Activated CD8-positive, alpha-beta memory T cell treated with anti-CD3 and anti-CD28 coated beads, Interleukin-2, amount 50 U/mL, for 1 hour (primary cell): ENCODE measurements around the gene NFKBIA.
"Not testable (repeated sequence)": the region's sequence is repeated elsewhere in the genome, so short reads cannot be mapped to it uniquely, and the experiment has no call there.

Experiments used
- DNase-seq: peaks from one replicate; pipeline ENCODE4 v3.0.0-alpha.2; 2020; ENCODE audit errors: extremely low read depth

The NFKBIA gene

DNA sequence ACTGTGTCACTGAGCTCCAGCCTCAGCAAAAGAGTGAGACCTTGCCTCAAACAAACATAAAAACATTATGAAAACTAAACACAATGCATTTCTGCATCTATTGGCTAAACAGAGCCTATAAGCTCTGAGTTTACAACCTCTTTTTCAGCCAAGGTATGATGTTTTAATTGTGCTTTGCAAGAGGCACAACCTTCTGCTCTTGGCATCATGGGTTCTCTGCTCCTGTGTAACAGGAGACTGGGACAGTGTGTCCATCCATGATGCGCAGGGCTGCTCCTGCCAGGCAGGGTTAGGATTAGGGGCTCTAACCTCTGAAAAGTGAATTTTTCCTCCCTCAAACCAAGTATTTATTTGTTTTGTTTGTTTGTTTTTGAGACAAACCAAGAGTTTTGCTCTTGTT is 5.0 kb upstream of the NFKBIA start:
- DNase-seq = no peak

GRCh38 chr14:35408026-35408425 is 3.5 kb upstream of the NFKBIA start:
- no peak for DNase-seq

DNA sequence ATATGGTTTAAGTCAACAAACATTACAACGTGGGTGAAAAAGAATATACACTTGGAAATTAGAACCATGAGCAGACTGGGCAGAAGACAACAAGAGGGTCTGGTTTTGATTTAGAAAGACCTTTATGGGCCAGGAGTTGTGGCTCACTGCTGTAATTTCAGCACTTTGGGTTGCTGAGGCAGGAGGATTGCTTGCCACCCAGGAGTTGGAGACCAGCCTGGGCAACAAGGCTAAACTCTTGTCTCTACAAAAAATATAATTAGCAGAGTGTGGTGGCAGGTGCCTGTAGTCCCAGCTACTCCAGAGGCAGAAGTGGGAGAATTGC is 2.7 kb upstream of the NFKBIA start:
- DNase-seq = no peak

DNA sequence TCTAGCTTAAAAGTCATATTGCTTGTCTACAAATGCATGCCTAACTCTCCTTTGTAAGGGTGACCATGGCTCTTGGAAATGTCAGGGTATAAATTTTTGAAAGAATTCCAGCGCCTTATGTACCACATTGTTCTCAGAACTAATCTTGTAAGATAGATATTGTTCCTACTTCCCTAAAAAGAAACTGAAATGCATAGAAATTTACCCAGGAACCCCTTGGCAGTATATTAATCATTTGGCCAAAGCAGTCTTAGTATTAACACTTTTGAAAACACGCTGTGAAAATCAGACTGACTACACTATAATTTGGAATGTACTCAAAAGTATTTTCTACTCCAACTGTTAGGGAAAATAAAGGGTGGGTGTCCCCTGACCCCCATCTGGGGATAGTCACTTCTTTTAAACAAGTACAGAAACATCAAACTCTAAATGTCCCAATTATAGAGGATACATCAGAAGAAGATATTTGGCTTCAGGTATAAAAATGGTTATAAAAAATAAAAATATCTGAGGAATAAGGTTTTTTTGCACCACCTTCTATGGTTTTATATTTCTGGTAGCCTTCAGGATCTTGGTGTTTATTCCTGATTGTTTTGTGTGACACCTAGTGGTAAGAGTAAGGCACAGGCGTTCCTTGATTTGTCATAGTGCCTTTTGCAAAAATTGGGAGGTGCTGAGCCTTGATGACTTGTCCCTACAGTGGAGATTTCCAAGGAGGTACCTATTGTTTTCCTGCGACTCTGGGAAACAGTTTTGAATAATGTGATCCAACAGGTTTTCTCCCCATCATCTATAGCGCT is 2.2 kb upstream of the NFKBIA start:
- no peak for DNase-seq

GRCh38 chr14:35406090-35406489 is 1.5 kb upstream of the NFKBIA start:
- no peak for DNase-seq

GRCh38 chr14:35405304-35405996 is 901 bp upstream of the NFKBIA start:
- no peak for DNase-seq

GRCh38 chr14:35403603-35404448 is 723 bp downstream of the NFKBIA start:
- peak; percentile 86 for DNase-seq

DNA sequence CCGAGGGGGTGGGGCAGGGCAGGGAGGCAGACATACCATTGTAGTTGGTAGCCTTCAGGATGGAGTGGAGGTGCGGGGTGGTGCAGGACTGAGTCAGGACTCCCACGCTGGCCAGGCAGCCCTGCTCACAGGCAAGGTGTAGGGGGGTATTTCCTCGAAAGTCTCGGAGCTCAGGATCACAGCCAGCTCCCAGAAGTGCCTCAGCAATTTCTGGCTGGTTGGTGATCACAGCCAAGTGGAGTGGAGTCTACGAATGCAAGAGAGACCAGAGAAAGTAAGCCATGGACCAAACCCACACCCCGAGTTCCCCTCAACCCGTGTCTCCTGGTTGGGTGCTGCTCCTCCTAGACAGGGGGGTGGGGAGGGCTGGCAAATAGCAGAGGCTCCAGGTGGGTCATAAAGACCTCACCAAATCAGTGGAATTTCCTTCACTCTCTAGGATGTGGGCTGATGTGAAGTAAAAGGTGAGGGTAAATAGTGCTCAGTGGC is 1.4 kb downstream of the NFKBIA start:
- DNase-seq = no peak

DNA sequence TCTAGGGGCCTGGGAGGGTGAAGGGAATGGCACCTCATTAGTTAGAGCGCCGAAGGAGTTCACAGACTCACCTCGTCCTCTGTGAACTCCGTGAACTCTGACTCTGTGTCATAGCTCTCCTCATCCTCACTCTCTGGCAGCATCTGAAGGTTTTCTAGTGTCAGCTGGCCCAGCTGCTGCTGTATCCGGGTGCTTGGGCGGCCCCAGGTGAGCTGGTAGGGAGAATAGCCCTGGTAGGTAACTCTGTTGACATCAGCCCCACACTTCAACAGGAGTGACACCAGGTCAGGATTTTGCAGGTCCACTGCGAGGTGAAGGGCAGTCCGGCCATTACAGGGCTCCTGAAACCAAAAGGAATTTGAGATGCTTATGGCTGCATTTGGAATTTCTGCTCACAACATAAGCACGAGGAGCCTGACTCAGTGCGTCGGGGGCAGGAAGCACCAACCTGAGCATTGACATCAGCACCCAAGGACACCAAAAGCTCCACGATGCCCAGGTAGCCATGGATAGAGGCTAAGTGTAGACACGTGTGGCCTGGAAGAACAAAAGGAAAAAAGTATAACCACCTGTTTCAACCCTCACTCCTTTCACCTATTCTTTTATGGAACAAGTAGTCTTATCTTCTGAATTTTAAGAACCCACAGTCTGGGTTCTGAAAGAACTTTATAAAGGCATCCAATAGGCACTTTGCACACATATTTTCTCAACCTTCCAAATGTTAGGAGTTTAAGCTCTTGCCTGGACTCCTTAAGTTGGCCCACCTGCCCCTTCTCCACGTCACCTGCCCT is 2.0 kb downstream of the NFKBIA start:
- no peak for DNase-seq

- DNase-seq = no peak
Observed at GRCh38 chr14:35401422-35402265, 2.9 kb downstream of the NFKBIA start.

DNA sequence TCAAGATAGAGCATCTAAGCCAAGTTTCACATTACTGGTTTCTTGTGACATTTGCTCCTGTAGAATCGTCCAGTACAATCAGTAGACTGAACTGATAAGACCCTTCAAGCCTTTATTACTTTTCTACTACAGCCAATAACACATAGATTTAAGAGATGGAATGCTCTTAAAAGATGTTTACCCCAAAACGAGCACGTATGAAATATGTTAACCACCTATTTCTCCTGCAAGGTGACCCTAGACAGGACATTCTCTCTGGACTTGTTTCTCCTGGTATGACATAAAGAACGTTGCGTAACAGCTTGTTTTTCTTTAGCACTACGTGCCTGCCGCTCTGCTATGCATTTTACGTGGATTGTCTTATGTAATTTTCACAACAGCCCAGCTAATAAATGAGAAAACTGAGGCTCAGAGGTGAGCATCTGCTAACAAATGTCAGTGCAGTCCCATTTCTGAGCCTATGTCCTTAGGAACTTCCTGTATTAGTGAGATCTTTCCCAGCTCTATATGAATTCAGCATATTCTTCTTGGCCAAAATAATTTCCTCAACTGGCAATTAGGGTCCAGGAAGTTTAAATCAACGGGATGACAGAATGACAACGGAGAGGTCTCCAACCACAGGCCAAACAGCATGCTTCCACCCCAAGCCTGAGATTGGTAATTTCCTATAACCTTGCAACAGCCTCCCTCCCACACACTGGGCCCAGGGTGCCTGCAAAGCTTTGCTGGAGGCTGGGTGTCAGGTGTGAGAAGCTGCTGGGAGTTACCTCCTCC is 3.7 kb downstream of the NFKBIA start:
- no peak for DNase-seq

DNA sequence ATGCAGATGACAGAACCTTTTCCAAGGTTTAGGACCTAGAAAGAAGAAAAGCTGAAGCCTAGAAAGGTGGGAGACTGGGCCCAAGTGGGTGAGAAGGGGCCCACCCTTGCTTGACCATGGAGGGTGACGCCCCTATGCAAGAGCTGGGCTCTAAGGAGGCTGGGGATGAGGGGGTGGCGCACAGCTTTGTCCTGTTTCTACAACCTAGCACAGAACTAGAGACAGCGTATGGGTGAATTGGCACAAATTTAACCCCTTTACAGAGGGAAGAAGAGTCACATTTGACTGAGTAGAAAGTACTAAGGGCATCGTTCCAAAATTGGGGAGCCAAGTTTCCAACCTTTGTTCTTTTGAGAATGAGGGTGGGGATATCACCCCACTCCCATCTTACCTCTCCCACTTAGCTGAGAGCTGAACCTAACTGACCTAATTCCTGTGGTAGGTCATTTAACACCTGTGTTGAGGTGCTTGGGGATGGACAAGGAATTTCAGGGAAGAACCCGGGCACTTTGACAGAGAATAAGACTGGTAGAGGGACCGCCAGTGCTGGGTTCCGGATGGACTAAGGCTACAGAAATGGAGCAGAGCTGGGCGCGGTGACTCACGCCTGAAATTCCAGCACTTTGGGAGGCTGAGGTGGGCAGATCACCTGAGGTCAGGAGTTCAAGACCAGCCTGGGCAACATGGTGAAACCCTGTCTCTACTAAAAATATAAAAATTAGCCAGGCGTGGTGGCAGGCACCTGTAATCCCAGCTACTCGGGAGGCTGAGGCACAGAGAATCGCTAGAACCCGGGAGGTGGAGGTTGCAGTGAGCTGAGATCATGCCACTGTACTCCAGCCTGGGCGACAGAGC is 5.2 kb downstream of the NFKBIA start:
- DNase-seq = no peak

- no peak for DNase-seq
Observed at GRCh38 chr14:35398071-35398584, 6.4 kb downstream of the NFKBIA start.

DNA sequence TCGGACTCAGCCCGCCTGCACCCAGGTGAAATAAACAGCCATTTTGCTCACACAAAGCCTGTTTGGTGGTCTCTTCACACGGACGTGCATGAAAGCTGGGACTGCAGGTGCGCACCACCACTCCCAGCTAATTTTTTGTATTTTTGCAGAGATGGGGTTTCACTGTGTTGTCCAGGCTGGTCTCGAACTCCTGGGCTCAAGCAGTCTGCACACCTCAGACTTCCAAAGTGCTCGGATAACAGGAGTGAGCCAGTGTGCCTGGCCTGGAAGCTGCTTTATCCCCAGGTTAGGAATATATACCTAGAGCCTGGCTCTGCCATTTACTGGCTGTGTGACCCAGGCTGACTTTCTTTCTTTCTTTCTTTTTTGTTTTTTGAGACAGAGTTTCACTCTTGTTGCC is 7.9 kb downstream of the NFKBIA start:
- DNase-seq = not testable (repeated sequence)

GRCh38 chr14:35395283-35395682 is 9.3 kb downstream of the NFKBIA start:
- no peak for DNase-seq

DNA sequence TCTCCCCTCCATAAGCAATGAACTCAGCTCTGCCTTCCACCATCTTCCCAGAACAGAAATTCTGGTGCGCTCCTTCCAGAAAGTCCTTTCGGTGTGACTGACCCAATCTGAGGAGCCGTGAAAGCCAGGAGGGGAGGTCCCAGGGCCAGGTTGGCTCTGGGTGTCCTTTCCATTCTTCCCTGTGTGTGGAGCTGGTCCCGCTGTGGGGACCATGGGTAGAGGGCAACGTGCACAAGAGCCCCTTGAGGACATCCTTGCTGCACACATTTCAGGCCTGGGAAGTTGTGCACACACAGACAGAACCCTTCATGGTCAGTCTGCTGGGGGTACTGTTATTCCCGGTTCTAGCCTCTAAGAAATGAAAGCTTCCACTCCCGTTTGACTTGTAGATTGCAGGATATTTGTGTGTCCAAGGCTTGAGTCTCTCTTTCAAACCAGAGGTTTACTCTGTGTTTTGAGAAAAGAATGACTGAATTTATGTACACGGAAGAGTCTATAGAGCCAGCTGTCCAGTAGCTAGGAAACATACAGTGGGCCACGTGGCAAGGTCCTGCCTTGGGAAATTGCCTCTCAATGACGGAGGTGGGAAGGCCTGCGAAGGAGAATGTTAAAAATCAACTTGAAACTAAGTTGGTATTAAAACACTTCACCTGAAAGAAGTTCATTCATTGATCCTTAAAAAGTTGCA is 10.1 kb downstream of the NFKBIA start:
- DNase-seq = no peak

- no peak for DNase-seq
Observed at GRCh38 chr14:35393826-35394225, 10.7 kb downstream of the NFKBIA start.

GRCh38 chr14:35392103-35392502 is 12.4 kb downstream of the NFKBIA start:
- DNase-seq = no peak
